DND-41 (cell line): ENCODE data around the gene PTPRG.

Source experiments
- CTCF ChIP-seq: IDR thresholded peaks from 2 replicates; pipeline ENCODE4 v1.5.1; 2012; ENCODE audit warnings: borderline replicate concordance, low read length, moderate library complexity, mild to moderate bottlenecking; ENCODE audit not compliant: poor library complexity, severe bottlenecking; ENCODE audit errors: extremely low read depth
- EZH2 ChIP-seq: IDR thresholded peaks from 3 replicates; pipeline ENCODE4 v1.6.1; 2012; ENCODE audit warnings: borderline replicate concordance, low read depth, mild to moderate bottlenecking, moderate library complexity, low read length, inconsistent platforms; ENCODE audit not compliant: severe bottlenecking

- TF ChIP-seq EZH2 (no peak), CTCF (no peak)
These were observed 270.6 kb downstream of the PTPRG start for GRCh38 chr3:61831973-61832372.
